Mesendoderm (in vitro differentiated cells): Measurements from ENCODE around the gene NPAS1.

ENCODE experiments used
- DNase-seq: peaks from one replicate; pipeline ENCODE4 v3.0.0; 2013
- H2AK5ac ChIP-seq: 2 replicates; pipeline ENCODE4 v1.6.1; 2013; ENCODE audit warnings: low read length, inconsistent platforms
- H2BK120ac ChIP-seq: 2 replicates; pipeline ENCODE4 v1.6.1; 2013; ENCODE audit warnings: low read depth, mild to moderate bottlenecking, low read length, moderate library complexity, mixed read lengths
- H2BK15ac ChIP-seq: replicated peaks from 2 replicates; pipeline ENCODE4 v1.6.1; 2013; ENCODE audit warnings: low read depth, mild to moderate bottlenecking, moderate library complexity
- H2BK5ac ChIP-seq: 2 replicates; pipeline ENCODE4 v1.6.1; 2013; ENCODE audit warnings: low read length, inconsistent platforms
- H3K18ac ChIP-seq: 2 replicates; pipeline ENCODE4 v1.6.1; 2013; ENCODE audit warnings: mild to moderate bottlenecking, low read length, mixed read lengths
- H3K23ac ChIP-seq: one replicate; pipeline ENCODE4 v1.6.1; 2013; ENCODE audit warnings: low read length
- H3K27ac ChIP-seq: 2 replicates; pipeline ENCODE4 v1.5.1; 2013; ENCODE audit warnings: low read depth, mild to moderate bottlenecking, inconsistent platforms, low read length, moderate library complexity
- H3K27me3 ChIP-seq: 2 replicates; pipeline ENCODE4 v1.6.1; 2013; ENCODE audit warnings: low read length, control low read depth, mild to moderate bottlenecking, inconsistent platforms; ENCODE audit not compliant: insufficient read depth, poor library complexity
- H3K36me3 ChIP-seq: 2 replicates; pipeline ENCODE4 v1.6.1; 2013; ENCODE audit warnings: low read length, inconsistent platforms; ENCODE audit not compliant: control insufficient read depth, insufficient read depth
- H3K4ac ChIP-seq: one replicate; pipeline ENCODE4 v1.6.1; 2013; ENCODE audit warnings: low read depth, mild to moderate bottlenecking, low read length, moderate library complexity
- H3K4me1 ChIP-seq: 2 replicates; pipeline ENCODE4 v1.6.1; 2013; ENCODE audit warnings: low read depth, low read length, inconsistent platforms; ENCODE audit not compliant: control insufficient read depth
- H3K4me2 ChIP-seq: 2 replicates; pipeline ENCODE4 v1.6.1; 2013; ENCODE audit warnings: low read length
- H3K4me3 ChIP-seq: 2 replicates; pipeline ENCODE4 v1.5.1; 2013; ENCODE audit warnings: mild to moderate bottlenecking, low read length
- H3K56ac ChIP-seq: one replicate; pipeline ENCODE4 v1.6.1; 2013; ENCODE audit warnings: low read length
- H3K79me1 ChIP-seq: 2 replicates; pipeline ENCODE4 v1.6.1; 2013; ENCODE audit warnings: low read length, inconsistent platforms
- H3K79me2 ChIP-seq: 2 replicates; pipeline ENCODE4 v1.6.1; 2013; ENCODE audit warnings: mild to moderate bottlenecking, low read length; ENCODE audit not compliant: control insufficient read depth, insufficient read depth
- H3K9ac ChIP-seq: 2 replicates; pipeline ENCODE4 v1.6.1; 2013; ENCODE audit warnings: low read length, inconsistent platforms
- H4K5ac ChIP-seq: one replicate; pipeline ENCODE4 v1.6.1; 2013; ENCODE audit warnings: low read length
- H4K8ac ChIP-seq: one replicate; pipeline ENCODE4 v1.6.1; 2013; ENCODE audit warnings: low read depth, mild to moderate bottlenecking, control low read depth, low read length, moderate library complexity
- WGBS: extraction: QIAGEN DNeasy Blood & Tissue Kit; methylation state at CpG from one replicate; pipeline ENCODE4 v1.1.7; 2013; ENCODE audit warnings: low lambda C conversion rate, missing lambda C conversion rate; ENCODE audit not compliant: insufficient coverage; ENCODE audit errors: extremely low coverage; 5-methylcytosine and 5-hydroxymethylcytosine counted together

Gene NPAS1

GRCh38 chr19:47044946-47045866 lies 25.6 kb downstream of the NPAS1 start:
- Histone ChIP-seq H3K9ac (no peak overlapping the region), H3K27ac (no peak overlapping the region), H3K23ac (no peak overlapping the region), H3K4ac (no peak overlapping the region), H3K36me3 (no peaks in the 10 kb centered on the region), H3K79me1 (peaks cover 2% of the 10 kb centered on the region), H2BK120ac (no peak overlapping the region), H3K4me1 (peaks cover 2% of the 10 kb centered on the region), H3K18ac (no peak overlapping the region), H2BK15ac (no peak overlapping the region), H3K27me3 (no peaks in the 10 kb centered on the region), H3K4me2 (no peak overlapping the region), H3K56ac (no peak overlapping the region), H4K5ac (no peak overlapping the region), H4K8ac (no peak overlapping the region), H3K79me2 (no peaks in the 10 kb centered on the region), H2AK5ac (no peak overlapping the region), H3K4me3 (no peak overlapping the region), H2BK5ac (no peak overlapping the region)
- DNase-seq = no peak
- WGBS = no CpG with 5 or more reads among the region's 56 CpGs

GRCh38 chr19:47045867-47046470 lies 26.3 kb downstream of the NPAS1 start:
- no peak for DNase-seq
- no peak overlapping the region for H3K56ac ChIP-seq
- H3K79me2 ChIP-seq = no peaks in the 10 kb centered on the region
- no peak overlapping the region for H3K23ac ChIP-seq
- H3K4me3 ChIP-seq = no peak overlapping the region
- H3K4ac ChIP-seq = no peak overlapping the region
- H3K79me1 ChIP-seq = peaks cover 2% of the 10 kb centered on the region
- no CpG with 5 or more reads among the region's 45 CpGs for WGBS
- H3K27me3 ChIP-seq = no peaks in the 10 kb centered on the region
- H3K27ac ChIP-seq = no peak overlapping the region
- H4K8ac ChIP-seq = no peak overlapping the region
- H3K9ac ChIP-seq = no peak overlapping the region
- H3K18ac ChIP-seq = no peak overlapping the region
- no peak overlapping the region for H2BK15ac ChIP-seq
- H2BK5ac ChIP-seq = no peak overlapping the region
- H2AK5ac ChIP-seq = no peak overlapping the region
- no peak overlapping the region for H4K5ac ChIP-seq
- peaks cover 2% of the 10 kb centered on the region for H3K4me1 ChIP-seq
- H2BK120ac ChIP-seq = no peak overlapping the region
- H3K36me3 ChIP-seq = no peaks in the 10 kb centered on the region
- H3K4me2 ChIP-seq = no peak overlapping the region

- H3K56ac ChIP-seq = peak overlapping the region; percentile 75
- peak overlapping the region; percentile 18 for H3K4me3 ChIP-seq
- H3K79me1 ChIP-seq = peaks cover 2% of the 10 kb centered on the region
- peaks cover 2% of the 10 kb centered on the region for H3K4me1 ChIP-seq
- H3K4me2 ChIP-seq = peak overlapping the region; percentile 58
- H2BK5ac ChIP-seq = no peak overlapping the region
- no peak overlapping the region for H2BK15ac ChIP-seq
- H3K4ac ChIP-seq = no peak overlapping the region
- H3K27ac ChIP-seq = no peak overlapping the region
- H2BK120ac ChIP-seq = no peak overlapping the region
- H3K23ac ChIP-seq = peak overlapping the region; percentile 24
- H3K79me2 ChIP-seq = no peaks in the 10 kb centered on the region
- H3K18ac ChIP-seq = no peak overlapping the region
- peak overlapping the region; percentile 49 for H3K9ac ChIP-seq
- no CpG with 5 or more reads among the region's 13 CpGs for WGBS
- H4K8ac ChIP-seq = no peak overlapping the region
- no peaks in the 10 kb centered on the region for H3K36me3 ChIP-seq
- no peaks in the 10 kb centered on the region for H3K27me3 ChIP-seq
- no peak overlapping the region for H2AK5ac ChIP-seq
- DNase-seq = no peak
- no peak overlapping the region for H4K5ac ChIP-seq
These were observed 27.7 kb downstream of the NPAS1 start for GRCh38 chr19:47047272-47047762.

GRCh38 chr19:47047763-47048405 lies 28.2 kb downstream of the NPAS1 start:
- no peaks in the 10 kb centered on the region for H3K79me2 ChIP-seq
- H3K56ac ChIP-seq = peak overlapping the region; percentile 75
- H2BK120ac ChIP-seq = no peak overlapping the region
- no CpG with 5 or more reads among the region's 42 CpGs for WGBS
- H3K27me3 ChIP-seq = no peaks in the 10 kb centered on the region
- no peak overlapping the region for H4K8ac ChIP-seq
- no peak overlapping the region for H2BK15ac ChIP-seq
- peak overlapping the region; percentile 29 for H3K18ac ChIP-seq
- peaks cover 2% of the 10 kb centered on the region for H3K4me1 ChIP-seq
- H2AK5ac ChIP-seq = no peak overlapping the region
- H3K4ac ChIP-seq = peak overlapping the region; percentile 22
- DNase-seq = peak; percentile 96
- H3K4me2 ChIP-seq = peak overlapping the region; percentile 58
- peaks cover 2% of the 10 kb centered on the region for H3K79me1 ChIP-seq
- peak overlapping the region; percentile 31 for H3K4me3 ChIP-seq
- peak overlapping the region; percentile 69 for H3K9ac ChIP-seq
- H4K5ac ChIP-seq = no peak overlapping the region
- H3K27ac ChIP-seq = no peak overlapping the region
- no peak overlapping the region for H3K23ac ChIP-seq
- H3K36me3 ChIP-seq = no peaks in the 10 kb centered on the region
- H2BK5ac ChIP-seq = no peak overlapping the region

- H2BK5ac ChIP-seq = no peak overlapping the region
- H3K4ac ChIP-seq = no peak overlapping the region
- no peak overlapping the region for H3K18ac ChIP-seq
- no peak overlapping the region for H3K9ac ChIP-seq
- peaks cover 2% of the 10 kb centered on the region for H3K79me1 ChIP-seq
- no peak overlapping the region for H3K4me2 ChIP-seq
- no peak overlapping the region for H2BK15ac ChIP-seq
- H3K23ac ChIP-seq = no peak overlapping the region
- H3K27me3 ChIP-seq = no peaks in the 10 kb centered on the region
- no peak overlapping the region for H4K8ac ChIP-seq
- WGBS = no CpG with 5 or more reads among the region's 9 CpGs
- peak; percentile 90 for DNase-seq
- no peaks in the 10 kb centered on the region for H3K79me2 ChIP-seq
- peaks cover 2% of the 10 kb centered on the region for H3K4me1 ChIP-seq
- H2BK120ac ChIP-seq = no peak overlapping the region
- H4K5ac ChIP-seq = no peak overlapping the region
- no peak overlapping the region for H3K4me3 ChIP-seq
- no peaks in the 10 kb centered on the region for H3K36me3 ChIP-seq
- no peak overlapping the region for H3K56ac ChIP-seq
- H2AK5ac ChIP-seq = no peak overlapping the region
- no peak overlapping the region for H3K27ac ChIP-seq
These were observed 29.7 kb downstream of the NPAS1 start for GRCh38 chr19:47049307-47049700.
